ENCODE results near the gene ADAMTS7.
"Not testable (repeated sequence)": the region's sequence is repeated elsewhere in the genome, so short reads cannot be mapped to it uniquely, and the experiment has no call there.

Gene ADAMTS7

GRCh38 chr15:78811124-78811824 lies at the start of gene ADAMTS7:
Gene ADAMTS7 (minus strand): TSS chr15:78811464. CDS start chr15:78811220, 244 bp downstream.
- no peaks in the 10 kb centered on the region for H3K27me3 ChIP-seq (ENCODE audit: control insufficient read depth in 1 of 2, insufficient read depth in 2 of 2, low read length in 2 of 2)
- peaks cover 19% of the 10 kb centered on the region for H3K4me1 ChIP-seq (ENCODE audit: control insufficient read depth, insufficient read depth, low read length)
- H3K9ac ChIP-seq (ENCODE audit: low read length in 2 of 2): peak within 1 kb of the TSS; percentile 80 to 82
- H3K27ac ChIP-seq (ENCODE audit: low read length): peak within 1 kb of the TSS; percentile 62
- no peaks in the 10 kb centered on the region for H3K36me3 ChIP-seq (ENCODE audit: control insufficient read depth in 2 of 2, insufficient read depth in 2 of 2, low read length in 2 of 2)
- H3K9me3 ChIP-seq (ENCODE audit: control insufficient read depth in 2 of 2, low read length in 2 of 2): peaks cover 0 to 4% of the 10 kb centered on the region in 2 donors
- H3K4me3 ChIP-seq (ENCODE audit: low read length in 2 of 2): peak within 1 kb of the TSS; percentile 65 to 80

GRCh38 chr15:78859971-78860719 lies 48.9 kb upstream of the ADAMTS7 start:
- H3K27me3 ChIP-seq (ENCODE audit: control insufficient read depth in 1 of 2, insufficient read depth in 2 of 2, low read length in 2 of 2): no peaks in the 10 kb centered on the region
- no peaks in the 10 kb centered on the region for H3K9me3 ChIP-seq (ENCODE audit: control insufficient read depth in 2 of 2, low read length in 2 of 2)
- H3K4me1 ChIP-seq (ENCODE audit: control insufficient read depth, insufficient read depth, low read length): no peaks in the 10 kb centered on the region
- H3K4me3 ChIP-seq (ENCODE audit: low read length in 2 of 2): peak overlapping the region; percentile 66 to 76
- H3K27ac ChIP-seq (ENCODE audit: low read length): peak overlapping the region; percentile 49
- no peaks in the 10 kb centered on the region for H3K36me3 ChIP-seq (ENCODE audit: control insufficient read depth in 2 of 2, insufficient read depth in 2 of 2, low read length in 2 of 2)
- peak overlapping the region; percentile 17 to 47 for H3K9ac ChIP-seq (ENCODE audit: low read length in 2 of 2)

GRCh38 chr15:78855746-78856145 lies 44.5 kb upstream of the ADAMTS7 start:
- Histone ChIP-seq H3K9me3 (ENCODE audit: control insufficient read depth in 2 of 2, low read length in 2 of 2) (no peaks in the 10 kb centered on the region), H3K27ac (ENCODE audit: low read length) (no peak overlapping the region), H3K27me3 (ENCODE audit: control insufficient read depth in 1 of 2, insufficient read depth in 2 of 2, low read length in 2 of 2) (no peaks in the 10 kb centered on the region), H3K9ac (ENCODE audit: low read length in 2 of 2) (no peak overlapping the region), H3K36me3 (ENCODE audit: control insufficient read depth in 2 of 2, insufficient read depth in 2 of 2, low read length in 2 of 2) (no peaks in the 10 kb centered on the region), H3K4me1 (ENCODE audit: control insufficient read depth, insufficient read depth, low read length) (no peaks in the 10 kb centered on the region), H3K4me3 (ENCODE audit: low read length in 2 of 2) (no peak overlapping the region)

- Histone ChIP-seq H3K4me3 (ENCODE audit: low read length in 2 of 2) (no peak overlapping the region), H3K27ac (ENCODE audit: low read length) (no peak overlapping the region), H3K9ac (ENCODE audit: low read length in 2 of 2) (no peak overlapping the region), H3K4me1 (ENCODE audit: control insufficient read depth, insufficient read depth, low read length) (no peaks in the 10 kb centered on the region), H3K27me3 (ENCODE audit: control insufficient read depth in 1 of 2, insufficient read depth in 2 of 2, low read length in 2 of 2) (no peaks in the 10 kb centered on the region), H3K36me3 (ENCODE audit: control insufficient read depth in 2 of 2, insufficient read depth in 2 of 2, low read length in 2 of 2) (no peaks in the 10 kb centered on the region), H3K9me3 (ENCODE audit: control insufficient read depth in 2 of 2, low read length in 2 of 2) (no peaks in the 10 kb centered on the region)
Measured at GRCh38 chr15:78854833-78855372, 43.6 kb upstream of the ADAMTS7 start.

- H3K4me1 ChIP-seq (ENCODE audit: control insufficient read depth, insufficient read depth, low read length): no peaks in the 10 kb centered on the region
- H3K36me3 ChIP-seq (ENCODE audit: control insufficient read depth in 2 of 2, insufficient read depth in 2 of 2, low read length in 2 of 2): no peaks in the 10 kb centered on the region
- H3K9me3 ChIP-seq (ENCODE audit: control insufficient read depth in 2 of 2, low read length in 2 of 2): no peaks in the 10 kb centered on the region
- no peak overlapping the region for H3K4me3 ChIP-seq (ENCODE audit: low read length in 2 of 2)
- H3K27ac ChIP-seq (ENCODE audit: low read length): no peak overlapping the region
- no peak overlapping the region for H3K9ac ChIP-seq (ENCODE audit: low read length in 2 of 2)
- H3K27me3 ChIP-seq (ENCODE audit: control insufficient read depth in 1 of 2, insufficient read depth in 2 of 2, low read length in 2 of 2): no peaks in the 10 kb centered on the region
Measured at GRCh38 chr15:78853500-78853899, 42.2 kb upstream of the ADAMTS7 start.

- Histone ChIP-seq H3K4me1 (ENCODE audit: control insufficient read depth, insufficient read depth, low read length) (no peaks in the 10 kb centered on the region), H3K9me3 (ENCODE audit: control insufficient read depth in 2 of 2, low read length in 2 of 2) (no peaks in the 10 kb centered on the region), H3K36me3 (ENCODE audit: control insufficient read depth in 2 of 2, insufficient read depth in 2 of 2, low read length in 2 of 2) (no peaks in the 10 kb centered on the region), H3K9ac (ENCODE audit: low read length in 2 of 2) (no peak overlapping the region), H3K27ac (ENCODE audit: low read length) (no peak overlapping the region), H3K27me3 (ENCODE audit: control insufficient read depth in 1 of 2, insufficient read depth in 2 of 2, low read length in 2 of 2) (no peaks in the 10 kb centered on the region), H3K4me3 (ENCODE audit: low read length in 2 of 2) (no peak overlapping the region)
Measured at GRCh38 chr15:78850941-78851755, 39.9 kb upstream of the ADAMTS7 start.

- Histone ChIP-seq H3K36me3 (ENCODE audit: control insufficient read depth in 2 of 2, insufficient read depth in 2 of 2, low read length in 2 of 2) (no peaks in the 10 kb centered on the region), H3K9ac (ENCODE audit: low read length in 2 of 2) (no peak overlapping the region), H3K4me1 (ENCODE audit: control insufficient read depth, insufficient read depth, low read length) (no peaks in the 10 kb centered on the region), H3K27me3 (ENCODE audit: control insufficient read depth in 1 of 2, insufficient read depth in 2 of 2, low read length in 2 of 2) (no peaks in the 10 kb centered on the region), H3K4me3 (ENCODE audit: low read length in 2 of 2) (no peak overlapping the region), H3K9me3 (ENCODE audit: control insufficient read depth in 2 of 2, low read length in 2 of 2) (no peaks in the 10 kb centered on the region), H3K27ac (ENCODE audit: low read length) (no peak overlapping the region)
Measured at GRCh38 chr15:78850352-78850751, 39.1 kb upstream of the ADAMTS7 start.

GRCh38 chr15:78847387-78847906 lies 36.2 kb upstream of the ADAMTS7 start:
- H3K9me3 ChIP-seq (ENCODE audit: control insufficient read depth in 2 of 2, low read length in 2 of 2); H3K36me3 ChIP-seq (ENCODE audit: control insufficient read depth in 2 of 2, insufficient read depth in 2 of 2, low read length in 2 of 2); H3K27me3 ChIP-seq (ENCODE audit: control insufficient read depth in 1 of 2, insufficient read depth in 2 of 2, low read length in 2 of 2); H3K4me1 ChIP-seq (ENCODE audit: control insufficient read depth, insufficient read depth, low read length); H3K27ac ChIP-seq (ENCODE audit: low read length); H3K9ac ChIP-seq (ENCODE audit: low read length in 2 of 2); H3K4me3 ChIP-seq (ENCODE audit: low read length in 2 of 2): not testable (repeated sequence)

GRCh38 chr15:78846906-78847305 lies 35.6 kb upstream of the ADAMTS7 start:
- not testable (repeated sequence) for H3K9me3 ChIP-seq (ENCODE audit: control insufficient read depth in 2 of 2, low read length in 2 of 2); H3K27ac ChIP-seq (ENCODE audit: low read length); H3K4me3 ChIP-seq (ENCODE audit: low read length in 2 of 2); H3K27me3 ChIP-seq (ENCODE audit: control insufficient read depth in 1 of 2, insufficient read depth in 2 of 2, low read length in 2 of 2); H3K36me3 ChIP-seq (ENCODE audit: control insufficient read depth in 2 of 2, insufficient read depth in 2 of 2, low read length in 2 of 2); H3K9ac ChIP-seq (ENCODE audit: low read length in 2 of 2); H3K4me1 ChIP-seq (ENCODE audit: control insufficient read depth, insufficient read depth, low read length)

GRCh38 chr15:78842519-78842918 lies 31.3 kb upstream of the ADAMTS7 start:
- no peaks in the 10 kb centered on the region for H3K9me3 ChIP-seq (ENCODE audit: control insufficient read depth in 2 of 2, low read length in 2 of 2)
- no peak overlapping the region for H3K9ac ChIP-seq (ENCODE audit: low read length in 2 of 2)
- no peak overlapping the region for H3K27ac ChIP-seq (ENCODE audit: low read length)
- no peak overlapping the region for H3K4me3 ChIP-seq (ENCODE audit: low read length in 2 of 2)
- H3K27me3 ChIP-seq (ENCODE audit: control insufficient read depth in 1 of 2, insufficient read depth in 2 of 2, low read length in 2 of 2): no peaks in the 10 kb centered on the region
- no peaks in the 10 kb centered on the region for H3K36me3 ChIP-seq (ENCODE audit: control insufficient read depth in 2 of 2, insufficient read depth in 2 of 2, low read length in 2 of 2)
- H3K4me1 ChIP-seq (ENCODE audit: control insufficient read depth, insufficient read depth, low read length): peaks cover 5% of the 10 kb centered on the region
